Coronary artery (tissue), 2 donors: ENCODE results near the gene PLEKHG3.

Source experiments
- DNase-seq: peaks from one replicate; pipeline ENCODE4 v3.0.0-alpha.2; 2017; ENCODE audit warnings: low spot score
- H3K27ac ChIP-seq, 2 donors: fragments of 200-600 bp; sonication (generic); one replicate each; pipeline ENCODE4 v1.5.1; 2016 to 2019
- H3K4me3 ChIP-seq: fragments of 200-600 bp; sonication (generic); 2 replicates; pipeline ENCODE4 v1.5.1; 2016; ENCODE audit warnings: mild to moderate bottlenecking, moderate library complexity
- TF ChIP-seq, protein P1 (sequence below): fragments of 200-600 bp; sonication (generic); IDR thresholded peaks from one replicate; pipeline ENCODE4 v1.5.1; 2019; ENCODE audit warnings: antibody characterized with exemption

PLEKHG3 gene

GRCh38 chr14:64748995-64749714, 44.9 kb downstream of the PLEKHG3 start:
- no peak overlapping the region for H3K4me3 ChIP-seq
- H3K27ac ChIP-seq = peak overlapping the region; percentile 28 to 60
- no peak for DNase-seq
- TF ChIP-seq, protein P1, sequence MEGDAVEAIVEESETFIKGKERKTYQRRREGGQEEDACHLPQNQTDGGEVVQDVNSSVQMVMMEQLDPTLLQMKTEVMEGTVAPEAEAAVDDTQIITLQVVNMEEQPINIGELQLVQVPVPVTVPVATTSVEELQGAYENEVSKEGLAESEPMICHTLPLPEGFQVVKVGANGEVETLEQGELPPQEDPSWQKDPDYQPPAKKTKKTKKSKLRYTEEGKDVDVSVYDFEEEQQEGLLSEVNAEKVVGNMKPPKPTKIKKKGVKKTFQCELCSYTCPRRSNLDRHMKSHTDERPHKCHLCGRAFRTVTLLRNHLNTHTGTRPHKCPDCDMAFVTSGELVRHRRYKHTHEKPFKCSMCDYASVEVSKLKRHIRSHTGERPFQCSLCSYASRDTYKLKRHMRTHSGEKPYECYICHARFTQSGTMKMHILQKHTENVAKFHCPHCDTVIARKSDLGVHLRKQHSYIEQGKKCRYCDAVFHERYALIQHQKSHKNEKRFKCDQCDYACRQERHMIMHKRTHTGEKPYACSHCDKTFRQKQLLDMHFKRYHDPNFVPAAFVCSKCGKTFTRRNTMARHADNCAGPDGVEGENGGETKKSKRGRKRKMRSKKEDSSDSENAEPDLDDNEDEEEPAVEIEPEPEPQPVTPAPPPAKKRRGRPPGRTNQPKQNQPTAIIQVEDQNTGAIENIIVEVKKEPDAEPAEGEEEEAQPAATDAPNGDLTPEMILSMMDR = no peak

- no peak overlapping the region for H3K27ac ChIP-seq
- TF ChIP-seq, protein P1 = no peak
- H3K4me3 ChIP-seq = no peak overlapping the region
- no peak for DNase-seq
Measured at GRCh38 chr14:64752909-64753308, 48.7 kb downstream of the PLEKHG3 start.

- no peak for DNase-seq
- no peak overlapping the region for H3K4me3 ChIP-seq
- H3K27ac ChIP-seq = no peak overlapping the region
- TF ChIP-seq, protein P1 = no peak
Measured at GRCh38 chr14:64753374-64753773, 49.1 kb downstream of the PLEKHG3 start.

GRCh38 chr14:64753999-64754398, 49.8 kb downstream of the PLEKHG3 start:
- no peak for DNase-seq
- no peak overlapping the region for H3K4me3 ChIP-seq
- H3K27ac ChIP-seq = no peak overlapping the region
- TF ChIP-seq, protein P1 = no peak

GRCh38 chr14:64754685-64755084, 50.5 kb downstream of the PLEKHG3 start:
- Histone ChIP-seq H3K27ac (no peak overlapping the region), H3K4me3 (no peak overlapping the region)
- TF ChIP-seq, protein P1 = no peak
- DNase-seq = no peak

DNA sequence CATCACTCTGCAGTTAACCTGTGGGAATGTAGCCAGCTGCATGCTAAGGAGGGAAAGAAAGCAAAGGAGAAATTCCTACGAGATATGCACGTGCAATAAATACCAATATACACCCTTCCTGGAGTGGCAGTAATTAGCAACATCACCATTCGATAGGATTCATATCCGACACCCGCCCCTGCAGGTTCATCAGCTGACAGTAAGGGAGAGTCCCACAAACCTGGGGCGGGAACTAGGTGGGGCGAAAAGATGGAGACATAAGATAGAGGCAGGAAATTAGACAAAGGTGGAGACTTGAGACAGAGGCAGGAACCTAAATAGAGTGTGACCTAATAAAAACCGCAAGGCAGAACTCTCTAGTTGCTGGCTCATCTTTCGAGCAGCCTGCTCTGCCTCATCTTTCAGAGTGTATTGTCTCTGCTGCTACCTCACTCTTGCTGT, 51.6 kb downstream of the PLEKHG3 start:
- TF ChIP-seq, protein P1 = no peak
- no peak for DNase-seq
- Histone ChIP-seq H3K27ac (no peak overlapping the region), H3K4me3 (no peak overlapping the region)

- TF ChIP-seq, protein P1 = no peak
- peak overlapping the region in 1 of 2 donors; percentile 85 for H3K27ac ChIP-seq
- DNase-seq = no peak
- no peak overlapping the region for H3K4me3 ChIP-seq
Measured at GRCh38 chr14:64756712-64757111, 52.5 kb downstream of the PLEKHG3 start.
